Astrocyte (in vitro differentiated cells and primary cell): Measurements from ENCODE around the gene LSM14A. TPM values are rescaled to one million over a fixed set of nuclear protein-coding genes. Genes with fewer than 3 reads are reported as not detected.
A peak's percentile ranks its signal among the peaks of the same experiment; 100 is the strongest.
"Not testable (repeated sequence)": the region's sequence is repeated elsewhere in the genome, so short reads cannot be mapped to it uniquely, and the experiment has no call there.

ENCODE experiments used
- DNase-seq: peaks from one replicate; pipeline ENCODE4 v3.0.0-alpha.2; 2010; ENCODE audit warnings: low read depth
- FAIRE-seq: peaks from 2 replicates; lab custom pipeline; 2011; peaks lifted over from hg19 to GRCh38; lab: Jason Lieb, UNC
- H2AFZ ChIP-seq: 2 replicates; pipeline ENCODE4 v1.6.0; 2012; ENCODE audit warnings: low read depth, low read length, inconsistent platforms
- H3K27ac ChIP-seq: 2 replicates; pipeline ENCODE4 v1.5.1; 2011; ENCODE audit warnings: low read depth, low read length, inconsistent platforms
- H3K27me3 ChIP-seq: 2 replicates; pipeline ENCODE4 v1.6.0; 2011; ENCODE audit warnings: low read length, inconsistent platforms; ENCODE audit not compliant: insufficient read depth
- H3K36me3 ChIP-seq: 2 replicates; pipeline ENCODE4 v1.5.1; 2011; ENCODE audit warnings: low read length, inconsistent platforms; ENCODE audit not compliant: insufficient read depth
- H3K4me1 ChIP-seq: 2 replicates; pipeline ENCODE4 v1.5.1; 2011; ENCODE audit warnings: low read length, inconsistent platforms; ENCODE audit not compliant: insufficient read depth
- H3K4me2 ChIP-seq: 2 replicates; pipeline ENCODE4 v1.6.0; 2012; ENCODE audit warnings: low read length, inconsistent platforms
- H3K4me3 ChIP-seq: 2 replicates; pipeline ENCODE4 v1.5.1; 2011; ENCODE audit warnings: low read depth, mild to moderate bottlenecking, low read length, inconsistent platforms; ENCODE audit not compliant: insufficient read depth
- H3K79me2 ChIP-seq: 2 replicates; pipeline ENCODE4 v1.6.0; 2012; ENCODE audit warnings: mild to moderate bottlenecking, low read length, inconsistent platforms; ENCODE audit not compliant: insufficient read depth
- H3K9ac ChIP-seq: 2 replicates; pipeline ENCODE4 v1.6.0; 2012; ENCODE audit warnings: mild to moderate bottlenecking, low read length, inconsistent platforms
- H3K9me3 ChIP-seq: 2 replicates; pipeline ENCODE4 v1.5.1; 2012; ENCODE audit warnings: low read depth, mild to moderate bottlenecking, low read length, inconsistent platforms; ENCODE audit not compliant: insufficient read depth
- H4K20me1 ChIP-seq: 2 replicates; pipeline ENCODE4 v1.6.0; 2012; ENCODE audit warnings: low read length, inconsistent platforms; ENCODE audit not compliant: insufficient read depth
- H3K27ac Mint-ChIP-seq: one replicate; pipeline ENCODE4 v1.8.0; 2021; ENCODE audit warnings: mild to moderate bottlenecking, mixed read lengths; ENCODE audit not compliant: unreplicated experiment
- H3K27me3 Mint-ChIP-seq: one replicate; pipeline ENCODE4 v1.8.0; 2021; ENCODE audit warnings: low read depth, mixed read lengths; ENCODE audit not compliant: unreplicated experiment
- H3K36me3 Mint-ChIP-seq: one replicate; pipeline ENCODE4 v1.8.0; 2021; ENCODE audit warnings: low read depth, mixed read lengths; ENCODE audit not compliant: unreplicated experiment
- H3K4me1 Mint-ChIP-seq: one replicate; pipeline ENCODE4 v1.8.0; 2021; ENCODE audit warnings: low read depth, mixed read lengths; ENCODE audit not compliant: unreplicated experiment
- H3K4me3 Mint-ChIP-seq: one replicate; pipeline ENCODE4 v1.8.0; 2021; ENCODE audit warnings: mild to moderate bottlenecking, moderate library complexity, mixed read lengths; ENCODE audit not compliant: unreplicated experiment
- H3K9me3 Mint-ChIP-seq: one replicate; pipeline ENCODE4 v1.8.0; 2021; ENCODE audit warnings: mild to moderate bottlenecking, mixed read lengths; ENCODE audit not compliant: unreplicated experiment
- EZH2 ChIP-seq: IDR thresholded peaks from 2 replicates; pipeline ENCODE4 v1.6.1; 2012; ENCODE audit warnings: mild to moderate bottlenecking, low read length, inconsistent platforms; ENCODE audit not compliant: insufficient read depth
- total RNA-seq: library from RNA; stranded (reverse); gene quantifications from 2 replicates; pipeline ENCODE4 v1.2.1, GENCODE V29; 2021
- TF ChIP-seq, protein P1 (sequence below): IDR thresholded peaks from 2 replicates; pipeline ENCODE4 v1.5.1; 2011; ENCODE audit warnings: low read depth, mild to moderate bottlenecking, inconsistent platforms, low read length, moderate library complexity; ENCODE audit not compliant: insufficient read depth

The LSM14A gene
- total RNA-seq, 1 donor from 2014 or later, result 88.4 TPM

DNA sequence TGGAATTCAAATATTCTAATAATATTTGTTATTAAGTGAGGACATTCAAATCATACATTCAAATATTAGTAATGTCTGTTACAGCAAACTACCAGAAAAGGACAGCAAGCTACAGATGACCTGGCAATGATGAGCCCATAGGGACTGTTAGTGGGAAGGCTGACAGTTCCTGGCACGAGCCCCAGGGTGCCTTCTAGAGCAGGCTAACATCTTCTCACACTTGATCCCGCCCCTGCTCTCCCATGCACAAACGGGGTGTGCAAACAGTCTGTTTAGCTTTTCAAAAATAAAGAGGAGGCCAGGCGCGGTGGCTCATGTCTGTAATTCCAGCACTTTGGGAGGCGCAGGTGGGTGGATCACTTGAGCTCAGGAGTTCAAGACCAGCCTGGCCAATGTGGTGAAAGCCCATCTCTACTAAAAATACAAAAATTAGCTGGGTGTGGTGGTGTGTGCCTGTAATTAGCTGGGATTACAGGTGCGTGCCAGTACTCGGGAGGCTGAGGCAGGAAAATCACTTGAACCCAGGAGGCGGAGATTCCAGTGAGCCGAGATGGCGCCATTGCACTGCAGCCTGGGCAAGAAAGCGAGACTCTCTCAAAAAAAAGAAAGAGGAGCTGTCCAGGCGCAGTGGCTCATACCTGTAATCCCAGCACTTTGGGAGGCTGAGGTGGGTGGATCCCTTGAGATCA, 72.5 kb downstream of the LSM14A start:
- H3K36me3 Mint-ChIP-seq, result peaks cover 7% of the 10 kb centered on the region
- Histone ChIP-seq H4K20me1 (no peaks in the 10 kb centered on the region), H3K4me1 (peaks cover 10% of the 10 kb centered on the region), H3K36me3 (no peaks in the 10 kb centered on the region), H3K27me3 (no peaks in the 10 kb centered on the region), H3K27ac (no peak overlapping the region), H3K9ac (no peak overlapping the region), H3K4me2 (no peak overlapping the region), H2AFZ (no peak overlapping the region), H3K4me3 (no peak overlapping the region), H3K79me2 (no peaks in the 10 kb centered on the region), H3K9me3 (no peaks in the 10 kb centered on the region)
- H3K4me3 Mint-ChIP-seq, result peak overlapping the region; percentile 34
- no peak for DNase-seq
- H3K27me3 Mint-ChIP-seq, result no peaks in the 10 kb centered on the region
- H3K9me3 Mint-ChIP-seq, result peaks cover 2% of the 10 kb centered on the region
- no peak overlapping the region for H3K27ac Mint-ChIP-seq
- peaks cover 19% of the 10 kb centered on the region for H3K4me1 Mint-ChIP-seq
- FAIRE-seq, result no peak
- TF ChIP-seq EZH2, result no peak
- TF ChIP-seq, protein P1, sequence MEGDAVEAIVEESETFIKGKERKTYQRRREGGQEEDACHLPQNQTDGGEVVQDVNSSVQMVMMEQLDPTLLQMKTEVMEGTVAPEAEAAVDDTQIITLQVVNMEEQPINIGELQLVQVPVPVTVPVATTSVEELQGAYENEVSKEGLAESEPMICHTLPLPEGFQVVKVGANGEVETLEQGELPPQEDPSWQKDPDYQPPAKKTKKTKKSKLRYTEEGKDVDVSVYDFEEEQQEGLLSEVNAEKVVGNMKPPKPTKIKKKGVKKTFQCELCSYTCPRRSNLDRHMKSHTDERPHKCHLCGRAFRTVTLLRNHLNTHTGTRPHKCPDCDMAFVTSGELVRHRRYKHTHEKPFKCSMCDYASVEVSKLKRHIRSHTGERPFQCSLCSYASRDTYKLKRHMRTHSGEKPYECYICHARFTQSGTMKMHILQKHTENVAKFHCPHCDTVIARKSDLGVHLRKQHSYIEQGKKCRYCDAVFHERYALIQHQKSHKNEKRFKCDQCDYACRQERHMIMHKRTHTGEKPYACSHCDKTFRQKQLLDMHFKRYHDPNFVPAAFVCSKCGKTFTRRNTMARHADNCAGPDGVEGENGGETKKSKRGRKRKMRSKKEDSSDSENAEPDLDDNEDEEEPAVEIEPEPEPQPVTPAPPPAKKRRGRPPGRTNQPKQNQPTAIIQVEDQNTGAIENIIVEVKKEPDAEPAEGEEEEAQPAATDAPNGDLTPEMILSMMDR, result no peak

DNA sequence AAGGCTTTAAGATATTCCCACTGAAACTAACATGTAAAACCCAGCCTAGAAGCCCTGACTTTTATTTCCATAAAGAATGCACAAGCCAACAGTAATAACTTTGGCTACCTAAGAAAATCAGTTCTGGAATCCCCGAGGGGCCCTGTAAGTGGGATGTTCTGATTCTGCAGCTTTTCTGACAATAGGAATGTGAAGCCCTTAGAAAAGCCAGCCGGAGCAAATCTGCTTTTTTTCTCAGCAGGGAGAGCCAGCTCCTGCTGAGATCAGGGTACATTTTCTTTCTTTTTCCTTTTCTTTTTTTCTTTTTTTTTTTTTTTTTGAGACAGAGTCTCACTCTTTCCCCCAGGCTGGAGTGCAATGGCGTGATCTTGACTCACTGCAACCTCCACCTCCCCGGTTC, 74.0 kb downstream of the LSM14A start:
- H2AFZ ChIP-seq, result no peak overlapping the region
- H3K27ac Mint-ChIP-seq, result no peak overlapping the region
- no peaks in the 10 kb centered on the region for H3K9me3 ChIP-seq
- H3K4me3 ChIP-seq, result no peak overlapping the region
- H4K20me1 ChIP-seq, result no peaks in the 10 kb centered on the region
- H3K36me3 ChIP-seq, result no peaks in the 10 kb centered on the region
- no peak for TF ChIP-seq EZH2
- TF ChIP-seq, protein P1, result no peak
- no peaks in the 10 kb centered on the region for H3K27me3 ChIP-seq
- no peak overlapping the region for H3K4me2 ChIP-seq
- FAIRE-seq, result no peak
- H3K9me3 Mint-ChIP-seq, result no peaks in the 10 kb centered on the region
- H3K79me2 ChIP-seq, result no peaks in the 10 kb centered on the region
- no peak for DNase-seq
- H3K4me1 Mint-ChIP-seq, result peaks cover 19% of the 10 kb centered on the region
- peaks cover 10% of the 10 kb centered on the region for H3K4me1 ChIP-seq
- no peak overlapping the region for H3K9ac ChIP-seq
- no peak overlapping the region for H3K27ac ChIP-seq
- H3K4me3 Mint-ChIP-seq, result no peak overlapping the region
- H3K27me3 Mint-ChIP-seq, result no peaks in the 10 kb centered on the region
- peaks cover 5% of the 10 kb centered on the region for H3K36me3 Mint-ChIP-seq

DNA sequence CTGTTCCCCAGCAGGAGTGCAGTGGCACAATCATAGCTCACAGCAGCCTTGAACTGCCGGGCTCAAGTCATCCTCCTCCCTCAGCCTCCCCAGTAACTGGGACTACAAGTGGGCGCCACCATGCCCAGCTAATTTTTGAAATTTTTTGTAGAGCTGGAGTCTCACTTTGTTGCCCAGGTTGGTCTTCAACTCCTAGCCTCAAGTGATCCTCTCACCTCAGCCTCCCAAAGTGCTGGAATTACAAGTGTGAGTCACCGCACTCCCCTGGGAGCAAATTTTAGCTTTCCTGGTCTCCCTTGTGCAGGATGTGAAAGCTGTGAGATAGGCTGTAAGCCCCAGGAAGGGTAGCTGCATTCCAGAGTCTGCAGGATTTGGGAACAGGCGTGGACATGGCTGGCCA, 76.6 kb downstream of the LSM14A start:
- no peaks in the 10 kb centered on the region for H3K27me3 ChIP-seq
- no peak overlapping the region for H3K9ac ChIP-seq
- H3K27ac Mint-ChIP-seq, result no peak overlapping the region
- no peak overlapping the region for H3K4me3 ChIP-seq
- TF ChIP-seq, protein P1, result no peak
- no peak for TF ChIP-seq EZH2
- H3K9me3 Mint-ChIP-seq, result no peaks in the 10 kb centered on the region
- no peaks in the 10 kb centered on the region for H3K79me2 ChIP-seq
- no peaks in the 10 kb centered on the region for H3K9me3 ChIP-seq
- H3K4me1 Mint-ChIP-seq, result peaks cover 9% of the 10 kb centered on the region
- H3K4me1 ChIP-seq, result peaks cover 4% of the 10 kb centered on the region
- FAIRE-seq (no peak), DNase-seq (no peak)
- no peak overlapping the region for H3K4me2 ChIP-seq
- no peak overlapping the region for H3K4me3 Mint-ChIP-seq
- H2AFZ ChIP-seq, result no peak overlapping the region
- H4K20me1 ChIP-seq, result no peaks in the 10 kb centered on the region
- no peak overlapping the region for H3K27ac ChIP-seq
- no peaks in the 10 kb centered on the region for H3K36me3 ChIP-seq
- H3K36me3 Mint-ChIP-seq, result peaks cover 2% of the 10 kb centered on the region
- H3K27me3 Mint-ChIP-seq, result no peaks in the 10 kb centered on the region

DNA sequence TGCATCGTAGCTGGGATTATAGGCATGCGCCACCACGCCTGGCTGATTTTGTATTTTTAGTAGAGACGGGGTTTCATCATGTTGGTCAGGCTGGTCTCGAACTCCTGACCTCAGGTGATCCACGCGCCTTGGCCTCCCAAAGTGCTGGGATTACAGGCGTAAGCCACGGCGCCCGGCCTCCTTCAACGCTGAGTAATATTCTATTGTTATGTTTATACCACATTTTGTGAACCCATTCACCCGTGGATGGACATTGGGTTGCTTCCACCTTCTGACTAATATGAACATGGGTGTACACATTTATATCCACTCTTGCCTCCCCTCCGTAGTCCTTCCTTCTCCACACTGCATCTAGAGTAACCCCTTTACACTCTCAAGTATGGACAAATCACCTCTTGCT, 80.9 kb downstream of the LSM14A start:
- not testable (repeated sequence) for H3K9ac ChIP-seq, H3K27me3 ChIP-seq, H3K36me3 Mint-ChIP-seq, H3K9me3 Mint-ChIP-seq, H3K27ac Mint-ChIP-seq, DNase-seq, H3K4me3 ChIP-seq, H3K4me1 Mint-ChIP-seq, FAIRE-seq, H3K9me3 ChIP-seq, H2AFZ ChIP-seq, H3K36me3 ChIP-seq, H3K4me2 ChIP-seq, H3K27ac ChIP-seq, H3K27me3 Mint-ChIP-seq, H4K20me1 ChIP-seq
- peak overlapping the region; percentile 94 for H3K4me3 Mint-ChIP-seq
- Histone ChIP-seq H3K4me1 (peaks cover 14% of the 10 kb centered on the region), H3K79me2 (peaks cover 35% of the 10 kb centered on the region)
